HEK293 (cell line): ENCODE measurements around the gene GALNS.

Source experiments
- HOXA7 ChIP-seq: sonication (generic); formaldehyde crosslinking; IDR thresholded peaks from 2 replicates; pipeline ENCODE4 v1.8.1; 2022; ENCODE audit warnings: missing genetic modification reagents, borderline replicate concordance
- PRDM1 ChIP-seq: fragments of 450-650 bp; formaldehyde crosslinking; IDR thresholded peaks from 2 replicates; pipeline ENCODE4; 2016; ENCODE audit warnings: missing biosample characterization, missing genetic modification characterization
- SCRT2 ChIP-seq: fragments of 450-650 bp; formaldehyde crosslinking; IDR thresholded peaks from 2 replicates; pipeline ENCODE4 v1.5.1; 2016; ENCODE audit warnings: missing biosample characterization, missing genetic modification characterization
- ZBTB7A ChIP-seq: fragments of 450-650 bp; formaldehyde crosslinking; IDR thresholded peaks from 2 replicates; pipeline ENCODE4 v1.5.1; 2016; ENCODE audit warnings: low read depth, missing biosample characterization, missing genetic modification characterization
- ZNF248 ChIP-seq: fragments of 450-650 bp; formaldehyde crosslinking; IDR thresholded peaks from 2 replicates; pipeline ENCODE4 v1.5.1; 2017; ENCODE audit warnings: missing biosample characterization, missing genetic modification characterization
- ZNF274 ChIP-seq, 2 experiments: fragments of 200-500 bp in 1 of 2; fragments of 450-650 bp in 1 of 2; sonication (Bioruptor generic) in 1 of 2; formaldehyde crosslinking in 1 of 2; IDR thresholded peaks; 2 replicates each; pipeline versions ENCODE4 v1.5.1 to v1.6.1; 2014 to 2016; ENCODE audit warnings: borderline replicate concordance in 1 of 2, inconsistent platforms in 1 of 2, low read length in 1 of 2, missing biosample characterization in 1 of 2, missing genetic modification characterization in 1 of 2
- ZNF350 ChIP-seq: fragments of 450-650 bp; formaldehyde crosslinking; IDR thresholded peaks from 2 replicates; pipeline ENCODE4 v1.5.0; 2017; ENCODE audit warnings: missing biosample characterization, mild to moderate bottlenecking, missing genetic modification characterization
- ZNF658 ChIP-seq: fragments of 450-650 bp; formaldehyde crosslinking; IDR thresholded peaks from 2 replicates; pipeline ENCODE4; 2016; ENCODE audit warnings: missing biosample characterization, missing genetic modification characterization
- TF ChIP-seq, protein P1 (sequence below): fragments of 450-650 bp; formaldehyde crosslinking; IDR thresholded peaks from 2 replicates; pipeline ENCODE4 v1.5.1; 2016; ENCODE audit warnings: missing biosample characterization, missing genetic modification characterization
- TF ChIP-seq, protein P2 (sequence below): fragments of 450-650 bp; formaldehyde crosslinking; IDR thresholded peaks from 2 replicates; pipeline ENCODE4 v1.5.1; 2017; ENCODE audit warnings: missing biosample characterization, missing genetic modification characterization
- TF ChIP-seq, protein P3 (sequence below): fragments of 450-650 bp; formaldehyde crosslinking; IDR thresholded peaks from 2 replicates; pipeline ENCODE4 v1.5.1; 2016; ENCODE audit warnings: missing biosample characterization, missing genetic modification characterization

DNA sequence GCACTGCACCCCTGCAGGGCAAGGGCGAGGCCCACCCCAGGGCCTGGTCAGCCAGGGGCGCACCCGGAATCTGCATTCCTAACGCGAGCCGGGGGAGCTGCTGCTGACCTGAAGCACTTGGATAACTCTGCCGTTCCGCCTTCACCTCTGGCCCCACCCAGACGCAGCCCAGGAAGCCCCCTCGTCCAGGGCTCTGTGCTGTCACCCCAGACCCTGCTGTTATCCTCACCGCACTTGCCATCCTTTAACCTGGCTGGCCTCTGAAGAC lies 23.0 kb upstream of the GALNS start:
- TF ChIP-seq, protein P1, sequence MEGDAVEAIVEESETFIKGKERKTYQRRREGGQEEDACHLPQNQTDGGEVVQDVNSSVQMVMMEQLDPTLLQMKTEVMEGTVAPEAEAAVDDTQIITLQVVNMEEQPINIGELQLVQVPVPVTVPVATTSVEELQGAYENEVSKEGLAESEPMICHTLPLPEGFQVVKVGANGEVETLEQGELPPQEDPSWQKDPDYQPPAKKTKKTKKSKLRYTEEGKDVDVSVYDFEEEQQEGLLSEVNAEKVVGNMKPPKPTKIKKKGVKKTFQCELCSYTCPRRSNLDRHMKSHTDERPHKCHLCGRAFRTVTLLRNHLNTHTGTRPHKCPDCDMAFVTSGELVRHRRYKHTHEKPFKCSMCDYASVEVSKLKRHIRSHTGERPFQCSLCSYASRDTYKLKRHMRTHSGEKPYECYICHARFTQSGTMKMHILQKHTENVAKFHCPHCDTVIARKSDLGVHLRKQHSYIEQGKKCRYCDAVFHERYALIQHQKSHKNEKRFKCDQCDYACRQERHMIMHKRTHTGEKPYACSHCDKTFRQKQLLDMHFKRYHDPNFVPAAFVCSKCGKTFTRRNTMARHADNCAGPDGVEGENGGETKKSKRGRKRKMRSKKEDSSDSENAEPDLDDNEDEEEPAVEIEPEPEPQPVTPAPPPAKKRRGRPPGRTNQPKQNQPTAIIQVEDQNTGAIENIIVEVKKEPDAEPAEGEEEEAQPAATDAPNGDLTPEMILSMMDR (tag by site-specific recombination), result no peak
- TF ChIP-seq, protein P2, sequence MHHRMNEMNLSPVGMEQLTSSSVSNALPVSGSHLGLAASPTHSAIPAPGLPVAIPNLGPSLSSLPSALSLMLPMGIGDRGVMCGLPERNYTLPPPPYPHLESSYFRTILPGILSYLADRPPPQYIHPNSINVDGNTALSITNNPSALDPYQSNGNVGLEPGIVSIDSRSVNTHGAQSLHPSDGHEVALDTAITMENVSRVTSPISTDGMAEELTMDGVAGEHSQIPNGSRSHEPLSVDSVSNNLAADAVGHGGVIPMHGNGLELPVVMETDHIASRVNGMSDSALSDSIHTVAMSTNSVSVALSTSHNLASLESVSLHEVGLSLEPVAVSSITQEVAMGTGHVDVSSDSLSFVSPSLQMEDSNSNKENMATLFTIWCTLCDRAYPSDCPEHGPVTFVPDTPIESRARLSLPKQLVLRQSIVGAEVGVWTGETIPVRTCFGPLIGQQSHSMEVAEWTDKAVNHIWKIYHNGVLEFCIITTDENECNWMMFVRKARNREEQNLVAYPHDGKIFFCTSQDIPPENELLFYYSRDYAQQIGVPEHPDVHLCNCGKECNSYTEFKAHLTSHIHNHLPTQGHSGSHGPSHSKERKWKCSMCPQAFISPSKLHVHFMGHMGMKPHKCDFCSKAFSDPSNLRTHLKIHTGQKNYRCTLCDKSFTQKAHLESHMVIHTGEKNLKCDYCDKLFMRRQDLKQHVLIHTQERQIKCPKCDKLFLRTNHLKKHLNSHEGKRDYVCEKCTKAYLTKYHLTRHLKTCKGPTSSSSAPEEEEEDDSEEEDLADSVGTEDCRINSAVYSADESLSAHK, result no peak
- no peak for TF ChIP-seq ZNF274 (IDR thresholded peaks at IDR 0.05; ENCODE audit: low read length)
- no peak for TF ChIP-seq ZNF274 (tag by site-specific recombination; IDR thresholded peaks at IDR 0.05; ENCODE audit: borderline replicate concordance)
- no peak for TF ChIP-seq ZBTB7A (tag by site-specific recombination)
- no peak for TF ChIP-seq SCRT2 (tag by site-specific recombination)
- no peak for TF ChIP-seq HOXA7 (CRISPR knock-in tag)
- TF ChIP-seq, protein P3, sequence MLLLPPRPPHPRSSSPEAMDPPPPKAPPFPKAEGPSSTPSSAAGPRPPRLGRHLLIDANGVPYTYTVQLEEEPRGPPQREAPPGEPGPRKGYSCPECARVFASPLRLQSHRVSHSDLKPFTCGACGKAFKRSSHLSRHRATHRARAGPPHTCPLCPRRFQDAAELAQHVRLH (tag by site-specific recombination), result no peak
- TF ChIP-seq ZNF350 (tag by site-specific recombination), result no peak
- TF ChIP-seq PRDM1, result no peak
- TF ChIP-seq ZNF658 (tag by site-specific recombination), result no peak
- no peak for TF ChIP-seq ZNF248 (tag by site-specific recombination)
